Right renal cortex interstitium (tissue), 3 donors: Measurements from ENCODE around the gene CALR3. TPM values are rescaled to one million over a fixed set of nuclear protein-coding genes. Genes with fewer than 3 reads are reported as not detected.
A peak's percentile ranks its signal among the peaks of the same experiment; 100 is the strongest.
"Not testable (repeated sequence)": the region's sequence is repeated elsewhere in the genome, so short reads cannot be mapped to it uniquely, and the experiment has no call there.

Experiments used
- DNase-seq, 3 donors: peaks; one replicate each; pipeline ENCODE4 v3.0.0-alpha.2; 2013; ENCODE audit warnings: low read depth in 3 of 3, low spot score in 2 of 3
- polyA plus RNA-seq, 3 donors: library from polyadenylated mRNA; unstranded; fragments of 120-200 nt; gene quantifications; one replicate each; pipeline ENCODE4 v1.2.1, GENCODE V29; 2013; ENCODE audit not compliant: insufficient read length in 3 of 3

Gene CALR3
- polyA plus RNA-seq, 3 donors = 0.12 TPM; not detected in 2

DNA sequence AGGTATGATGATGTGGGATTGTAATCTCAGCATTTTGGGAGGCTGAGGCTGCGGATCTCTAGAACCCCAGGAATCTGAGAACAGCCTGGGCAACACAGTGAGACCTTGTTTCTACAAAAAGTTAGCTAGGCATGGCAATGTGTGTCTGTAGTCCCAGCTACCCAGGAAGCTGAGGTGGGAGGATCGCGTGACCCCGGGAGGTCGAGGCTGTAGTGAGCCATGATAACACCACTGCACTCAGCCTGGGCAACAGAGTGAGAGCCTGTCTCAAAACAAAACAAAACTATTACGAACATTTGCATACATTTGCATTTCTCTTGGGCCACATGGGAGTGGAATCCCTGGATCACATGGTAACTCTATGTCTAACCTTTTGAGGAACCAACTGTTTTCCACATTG, 1.9 kb upstream of the CALR3 start:
- no peak for DNase-seq

DNA sequence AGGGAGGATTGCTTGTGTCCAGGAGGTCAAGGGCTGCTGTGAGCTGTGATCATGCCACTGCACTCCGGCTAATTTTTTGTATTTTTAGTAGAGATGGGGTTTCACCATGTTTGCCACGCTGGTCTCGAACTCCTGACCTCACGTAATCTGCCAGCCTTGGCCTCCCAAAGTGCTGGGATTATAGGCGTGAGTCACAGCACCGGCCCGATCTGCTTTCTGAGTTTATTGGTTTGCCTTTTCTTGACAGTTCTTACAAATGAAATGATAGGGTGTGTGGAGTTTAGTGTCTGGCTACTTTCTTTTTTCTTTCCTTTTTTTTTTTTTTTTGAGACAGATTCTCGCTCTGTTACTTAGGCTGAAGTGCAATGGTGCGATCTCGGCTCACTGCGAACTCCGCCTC, 1.1 kb upstream of the CALR3 start:
- no peak for DNase-seq

DNA sequence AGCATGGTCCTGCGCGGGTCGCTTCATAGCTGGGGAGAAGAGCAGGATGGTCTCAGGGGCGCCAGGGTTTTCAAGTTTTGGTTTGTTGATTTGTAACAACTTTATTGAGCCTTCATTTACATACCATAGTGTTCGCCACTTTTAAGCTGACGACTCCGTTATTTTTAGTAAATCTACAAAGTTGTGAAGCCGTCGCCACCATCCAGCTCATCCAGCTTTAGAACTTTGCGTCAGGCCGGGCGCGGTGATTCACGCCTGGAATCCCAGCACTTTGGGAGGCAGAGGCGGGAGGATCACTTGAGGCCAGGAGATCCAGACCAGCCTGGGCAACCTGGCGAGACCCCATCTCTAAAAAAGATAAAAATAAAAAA, 631 bp upstream of the CALR3 start:
- peak in 1 of 3 donors; percentile 17 for DNase-seq

DNA sequence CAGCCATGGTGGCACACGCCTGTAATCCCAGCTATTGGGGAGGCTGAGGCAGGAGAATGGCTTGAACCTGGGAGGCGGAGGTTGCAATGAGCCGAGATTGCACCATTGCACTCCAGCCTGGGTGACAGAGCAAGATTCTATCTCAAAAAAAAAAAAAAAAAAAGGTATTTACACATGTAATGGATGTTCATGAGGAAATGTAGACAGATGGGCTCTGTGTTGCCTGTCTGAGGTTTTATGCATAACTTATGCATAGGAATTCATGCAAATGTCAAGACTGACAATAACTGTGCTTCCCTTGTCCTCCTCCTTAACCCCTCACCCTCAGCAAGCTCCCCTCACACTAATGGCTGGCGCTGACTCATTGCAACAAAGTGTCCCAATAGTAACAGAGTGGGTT, 9.5 kb downstream of the CALR3 start:
- DNase-seq = not testable (repeated sequence)

DNA sequence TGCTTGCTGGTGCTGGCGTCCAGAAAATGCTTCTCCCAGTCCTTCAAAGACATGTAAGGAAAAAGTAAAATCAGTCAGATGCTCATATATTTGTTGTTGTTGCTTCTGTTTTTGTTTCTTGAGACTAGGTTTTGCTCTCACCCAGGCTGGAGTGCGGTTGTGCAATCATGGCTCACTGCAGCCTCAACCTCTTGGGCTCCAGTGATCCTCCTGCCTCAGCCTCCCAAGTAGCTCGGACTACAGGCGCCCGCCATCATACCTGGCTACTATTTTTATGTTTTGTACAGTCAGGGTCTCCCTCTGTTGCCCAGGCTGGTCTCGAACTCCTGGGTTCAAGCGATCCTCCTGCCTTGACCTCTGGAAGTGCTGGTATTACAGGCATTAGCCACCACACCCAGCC, 13.2 kb downstream of the CALR3 start:
- DNase-seq = no peak

DNA sequence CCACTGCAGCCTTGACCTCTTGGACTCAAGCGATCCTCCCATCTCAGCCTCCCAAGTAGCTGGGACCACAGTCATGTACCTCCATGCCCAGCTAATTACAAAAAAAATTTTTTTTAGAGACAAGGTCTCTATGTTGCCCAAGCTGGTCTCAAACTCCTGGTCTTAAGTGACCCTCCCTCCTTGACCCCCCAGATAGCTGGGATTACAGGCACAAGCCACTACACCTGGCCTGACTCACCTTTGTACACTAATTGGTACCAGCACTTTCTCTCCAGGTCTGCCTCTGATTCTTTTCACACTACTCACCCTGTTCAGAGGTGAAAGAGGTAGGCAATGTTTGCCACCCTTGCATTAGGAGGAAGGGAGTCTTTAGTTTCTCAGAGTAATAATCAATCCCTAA, 18.7 kb downstream of the CALR3 start:
- no peak for DNase-seq

DNA sequence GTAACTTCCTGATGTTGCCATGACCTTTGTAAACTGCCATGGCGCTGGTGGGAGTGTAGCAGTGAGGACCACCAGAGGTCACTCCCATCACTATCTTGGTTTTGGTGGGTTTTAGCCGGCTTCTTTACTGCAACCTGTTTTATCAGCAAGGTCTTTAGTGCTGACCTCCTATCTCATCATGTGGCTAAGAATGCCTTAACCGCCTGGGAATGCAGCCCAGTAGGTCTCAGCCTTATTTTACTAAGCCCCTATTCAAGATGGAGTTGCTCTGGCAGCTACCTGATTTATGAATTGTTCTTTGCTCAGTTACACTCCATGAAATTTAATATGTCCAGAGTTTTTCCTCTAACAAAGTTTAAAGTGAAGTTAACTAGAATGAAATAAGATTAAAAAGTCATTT, 19.6 kb downstream of the CALR3 start:
- DNase-seq = no peak

DNA sequence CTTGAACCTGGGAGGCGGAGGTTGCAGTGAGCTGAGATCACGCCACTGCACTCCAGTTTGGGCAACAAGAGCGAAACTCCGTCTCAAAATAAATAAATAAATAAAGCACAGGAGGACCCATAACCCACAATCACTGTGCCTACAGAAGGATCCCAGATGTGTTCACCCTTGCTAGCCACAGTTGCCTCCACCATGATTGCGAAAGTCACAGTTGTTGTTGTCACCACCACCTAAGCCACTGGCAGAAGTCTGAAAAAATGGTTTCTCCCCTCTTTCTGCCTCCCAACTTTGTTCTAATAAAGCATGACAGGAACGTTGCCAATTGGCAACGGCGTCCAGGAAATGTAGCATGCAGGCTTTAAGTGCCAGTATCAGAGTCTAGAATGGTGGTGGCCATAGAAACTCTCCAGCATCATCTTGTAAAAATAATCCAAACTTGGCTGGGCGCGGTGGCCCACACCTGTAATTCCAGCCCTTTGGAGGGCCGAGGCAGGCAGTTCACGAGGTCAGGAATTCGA, 22.0 kb downstream of the CALR3 start:
- DNase-seq = no peak

DNA sequence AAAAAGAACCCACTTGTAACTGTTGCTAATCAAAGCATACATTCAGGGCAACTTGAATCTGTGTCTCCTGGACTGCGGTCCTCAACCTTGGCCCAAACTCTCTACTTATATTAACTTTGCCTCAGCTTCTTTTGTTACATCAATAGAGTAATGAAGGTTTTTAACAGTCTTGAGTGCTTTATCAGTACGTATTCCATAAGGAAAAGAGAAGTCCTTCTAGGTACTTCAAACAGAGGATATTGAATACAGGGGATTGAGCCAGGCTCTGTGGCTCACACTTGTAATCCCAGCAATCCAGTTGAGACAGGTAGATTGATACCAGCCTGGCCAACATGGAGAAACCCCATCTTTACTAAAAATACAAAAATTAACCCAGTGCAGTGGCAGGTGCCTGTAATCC, 23.0 kb downstream of the CALR3 start:
- DNase-seq = no peak

DNA sequence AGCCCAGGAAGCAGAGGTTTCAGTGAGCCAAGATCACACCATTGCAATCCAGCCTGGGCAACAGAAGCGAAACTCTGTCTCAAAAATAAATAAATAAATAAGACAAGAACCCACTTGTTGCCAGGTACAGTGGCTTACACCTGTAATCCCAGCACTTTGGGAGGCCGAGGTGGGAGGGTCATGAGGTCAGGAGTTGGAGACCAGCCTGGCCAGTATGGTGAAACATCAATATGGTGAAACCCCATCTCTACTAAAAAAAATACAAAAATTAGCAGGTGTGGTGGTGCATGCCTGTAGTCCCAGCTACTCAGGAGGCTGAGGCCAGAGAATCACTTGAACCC, 23.4 kb downstream of the CALR3 start:
- DNase-seq = not testable (repeated sequence)

DNA sequence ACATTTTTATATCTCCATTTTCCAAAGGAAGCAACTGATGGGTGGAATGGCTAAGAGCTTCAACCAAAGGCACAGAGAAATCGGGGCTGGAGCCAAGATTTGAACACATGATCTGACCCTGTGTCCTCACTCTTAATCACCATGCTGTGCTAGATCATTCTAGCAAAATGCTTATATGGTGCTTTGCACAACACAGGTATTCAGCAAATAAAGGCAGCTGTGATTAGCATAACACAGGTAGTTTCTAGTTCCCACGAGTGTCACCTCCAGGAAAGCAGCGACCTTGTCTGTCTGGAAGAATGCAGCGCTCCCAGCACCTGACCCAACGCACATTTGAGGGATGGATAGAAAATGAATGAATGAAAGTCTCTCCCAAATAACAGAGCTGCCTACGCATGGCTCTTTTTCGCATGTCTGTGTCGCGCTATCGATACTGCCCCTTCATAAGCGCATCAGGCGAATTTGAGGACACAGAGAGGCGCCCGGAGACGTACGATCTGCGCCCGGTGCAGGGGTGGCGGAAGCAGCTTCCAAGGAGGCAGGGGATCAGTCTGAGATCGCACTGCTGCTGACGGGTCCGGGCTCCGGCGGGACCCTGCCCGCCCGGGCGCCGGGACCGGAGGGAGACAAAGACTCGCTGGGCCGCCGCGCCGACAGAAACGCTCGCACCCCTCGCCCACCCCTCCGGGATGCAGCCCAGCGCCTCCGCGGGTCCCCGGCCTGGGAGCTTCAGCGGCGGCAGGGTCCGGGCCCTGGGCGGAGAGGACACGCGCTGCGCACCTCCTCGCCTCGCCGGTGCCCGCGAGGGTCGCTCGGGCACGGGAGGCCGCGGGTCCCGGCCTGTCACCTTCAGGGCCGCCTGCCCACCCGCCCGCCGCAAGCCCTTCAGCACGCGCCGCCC, 24.8 kb downstream of the CALR3 start:
- no peak for DNase-seq

DNA sequence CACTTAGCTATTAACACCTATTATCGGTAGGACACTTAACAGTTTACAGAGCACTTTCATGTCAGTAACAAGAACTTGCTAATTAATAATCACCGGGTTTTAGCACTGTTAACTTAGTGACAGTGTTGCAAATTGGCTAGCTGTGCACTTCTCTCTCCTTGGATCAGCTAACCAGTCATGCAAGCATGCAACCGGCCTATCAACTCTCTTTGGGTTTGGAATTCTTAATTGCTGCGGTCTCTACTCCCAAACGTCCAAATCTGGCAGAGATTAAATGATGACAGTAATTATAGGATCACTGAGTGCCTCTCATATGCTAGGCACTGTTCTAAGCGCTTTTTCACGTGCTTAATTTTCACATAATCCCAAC, 25.4 kb downstream of the CALR3 start:
- no peak for DNase-seq

DNA sequence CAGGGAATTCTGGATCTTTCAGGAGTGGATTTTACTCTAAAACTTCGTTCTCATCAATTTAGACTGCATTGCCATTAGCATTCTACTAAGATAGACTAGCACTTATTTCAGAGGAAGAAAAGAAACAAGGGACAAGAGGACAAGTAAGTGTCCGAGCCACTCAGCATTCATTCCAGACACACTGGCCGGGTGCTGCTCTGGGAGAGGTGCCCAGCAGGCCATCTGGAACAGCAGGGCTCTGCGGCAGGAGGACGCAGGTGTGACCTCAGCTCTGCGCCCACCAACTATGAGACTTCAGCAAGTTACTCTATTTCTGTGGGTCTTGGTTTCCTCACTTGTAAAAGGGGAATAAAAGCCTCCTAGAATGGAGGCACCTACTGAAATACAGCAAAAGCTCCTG, 28.4 kb downstream of the CALR3 start:
- DNase-seq = no peak

DNA sequence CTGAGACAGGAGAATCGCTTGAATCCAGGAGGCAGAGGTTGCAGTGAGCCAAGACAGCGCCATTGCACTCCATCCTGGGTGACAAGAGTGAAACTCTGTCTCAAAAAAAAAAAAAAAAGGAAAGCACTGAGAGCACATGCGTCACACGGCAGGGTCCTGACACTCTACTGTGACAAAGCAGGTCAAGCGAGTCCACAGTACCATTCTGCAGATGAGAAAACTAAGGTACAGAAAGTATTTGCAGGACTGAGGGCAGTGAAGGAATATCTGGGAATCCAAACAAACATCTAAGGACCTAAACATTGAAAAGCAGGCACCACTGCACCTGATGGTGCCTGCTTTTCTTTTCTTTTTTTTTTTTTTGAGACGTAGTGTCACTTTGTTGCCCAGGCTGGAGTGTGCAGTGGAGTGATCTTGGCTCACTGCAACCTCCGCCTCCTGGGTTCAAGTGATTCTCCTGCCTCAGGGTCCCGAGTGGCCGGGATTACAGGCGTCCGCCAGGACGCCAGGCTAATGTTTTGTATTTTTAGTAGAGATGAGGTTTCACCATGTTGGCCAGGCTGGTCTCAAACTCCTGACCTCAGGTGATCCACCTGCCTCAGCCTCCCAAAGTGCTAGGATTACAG, 29.1 kb downstream of the CALR3 start:
- not testable (repeated sequence) for DNase-seq

DNA sequence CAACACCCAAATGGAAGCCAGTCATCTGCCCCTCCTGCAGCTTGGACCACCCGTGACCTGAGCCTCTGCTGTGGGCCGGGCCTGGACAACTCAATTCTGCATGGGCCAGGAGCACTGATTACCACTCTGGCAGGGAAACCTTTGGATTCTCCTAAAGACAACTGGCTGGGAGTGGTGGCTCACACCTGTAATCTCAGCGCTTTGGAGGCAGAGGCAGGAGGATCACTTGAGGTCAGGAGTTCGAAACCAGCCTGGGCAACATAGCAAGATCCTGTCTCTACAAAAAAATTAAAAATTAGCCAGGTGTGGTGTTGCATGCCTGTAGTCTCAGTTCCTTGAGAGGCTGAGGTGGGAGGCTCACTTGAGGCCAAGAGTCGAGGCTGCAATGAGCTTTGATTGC, 30.7 kb downstream of the CALR3 start:
- no peak for DNase-seq

DNA sequence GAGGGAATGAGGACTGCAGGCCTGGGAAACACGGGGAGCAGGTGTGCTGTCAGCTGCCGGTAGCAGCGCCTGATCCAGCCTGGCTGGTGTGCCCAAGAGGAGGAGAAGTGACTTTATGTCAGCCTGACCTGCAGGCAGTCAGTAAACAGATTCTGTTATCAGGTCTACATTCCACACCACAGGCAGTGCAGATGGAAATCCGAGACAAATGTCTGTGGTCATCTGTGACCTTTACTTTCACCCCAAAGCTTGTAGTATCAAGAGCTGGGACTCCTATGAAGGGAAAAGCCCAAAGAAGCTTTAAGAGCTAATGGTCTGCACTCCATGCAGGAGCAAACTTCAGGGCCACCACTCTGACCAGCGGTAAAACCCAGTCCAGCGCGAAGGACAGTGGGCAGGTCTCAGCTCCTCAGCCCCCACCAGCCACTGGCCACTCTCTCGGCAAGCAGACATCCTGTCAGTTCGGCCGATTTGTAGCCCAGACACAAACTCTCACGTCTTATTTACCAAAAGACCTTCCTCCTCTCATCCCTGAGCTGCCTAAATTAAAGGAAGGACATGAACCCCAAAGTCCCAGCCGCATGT, 31.9 kb downstream of the CALR3 start:
- DNase-seq = no peak

DNA sequence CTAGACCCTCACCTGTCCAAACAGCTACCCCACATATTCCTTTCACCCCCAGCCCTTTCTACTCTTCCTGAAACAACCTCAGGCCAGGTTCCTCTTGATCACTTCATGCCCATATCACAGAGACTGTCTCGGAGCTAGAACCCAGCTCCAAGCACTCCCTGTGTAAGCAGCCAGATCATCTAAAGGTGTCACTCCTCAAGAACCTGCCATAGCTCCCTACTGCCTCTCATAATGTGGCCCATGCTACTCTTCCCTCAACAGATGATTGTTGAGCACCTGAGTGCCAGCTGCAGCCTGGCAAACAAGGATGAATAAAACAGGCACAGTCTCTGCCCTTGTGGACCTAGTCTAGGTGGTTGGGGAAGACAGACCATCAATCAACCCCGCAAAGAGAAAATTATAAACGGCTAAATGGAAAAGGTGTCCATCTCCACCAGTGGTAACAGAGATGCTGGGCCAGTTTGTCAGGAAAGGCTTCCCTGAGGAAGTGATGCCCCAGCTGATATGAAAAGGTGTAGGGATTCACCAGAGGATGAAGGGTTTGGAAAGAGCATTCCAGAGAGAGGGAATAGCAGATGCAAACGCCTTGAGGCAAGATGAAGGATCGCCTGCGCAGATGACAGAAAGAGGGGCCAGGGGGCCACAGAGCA, 32.5 kb downstream of the CALR3 start:
- no peak for DNase-seq

DNA sequence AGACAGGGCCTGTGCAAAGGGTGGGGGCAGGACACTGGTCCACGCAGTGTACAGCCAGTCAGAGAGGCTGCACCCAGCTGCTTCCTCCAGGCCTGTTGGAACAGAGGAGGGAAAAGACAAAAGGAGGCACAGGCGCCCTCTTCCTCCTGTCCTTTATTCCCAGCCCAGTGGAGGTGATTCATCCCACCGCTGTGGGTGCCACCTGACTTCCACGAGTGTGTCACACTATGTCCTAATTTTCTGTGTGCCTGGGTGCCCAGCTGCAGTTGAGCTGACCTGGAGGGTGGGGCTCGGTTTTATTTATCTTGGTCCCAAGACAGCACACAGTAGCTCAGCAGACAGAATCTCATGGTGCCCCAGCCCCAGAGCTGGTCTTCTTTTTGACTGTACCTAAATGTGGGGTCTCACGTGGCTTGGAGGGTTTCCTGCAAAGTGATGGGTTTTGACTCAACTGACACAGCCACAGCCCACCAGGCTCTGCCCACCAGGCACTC, 33.2 kb downstream of the CALR3 start:
- DNase-seq = no peak

DNA sequence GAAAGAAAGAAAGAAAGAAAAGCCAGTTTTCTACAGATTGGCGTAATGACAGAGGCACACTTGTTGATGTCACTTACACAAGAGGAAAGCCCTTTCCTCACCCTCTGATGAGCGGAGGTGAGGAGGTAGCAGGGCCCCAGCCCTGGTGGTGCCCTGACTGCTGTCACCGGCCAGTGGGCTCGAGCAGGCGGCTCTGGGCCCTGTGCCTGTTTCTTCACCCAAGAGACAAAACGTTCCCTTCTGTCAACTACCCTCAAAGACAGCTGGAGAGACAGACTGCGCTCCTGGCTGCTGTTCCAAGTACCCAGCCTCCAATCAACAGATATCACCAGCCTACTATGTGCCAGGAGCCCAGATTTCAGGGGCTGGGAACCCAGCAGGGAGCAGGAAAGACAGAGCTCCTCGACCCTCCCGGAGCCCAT, 34.3 kb downstream of the CALR3 start:
- DNase-seq = no peak

DNA sequence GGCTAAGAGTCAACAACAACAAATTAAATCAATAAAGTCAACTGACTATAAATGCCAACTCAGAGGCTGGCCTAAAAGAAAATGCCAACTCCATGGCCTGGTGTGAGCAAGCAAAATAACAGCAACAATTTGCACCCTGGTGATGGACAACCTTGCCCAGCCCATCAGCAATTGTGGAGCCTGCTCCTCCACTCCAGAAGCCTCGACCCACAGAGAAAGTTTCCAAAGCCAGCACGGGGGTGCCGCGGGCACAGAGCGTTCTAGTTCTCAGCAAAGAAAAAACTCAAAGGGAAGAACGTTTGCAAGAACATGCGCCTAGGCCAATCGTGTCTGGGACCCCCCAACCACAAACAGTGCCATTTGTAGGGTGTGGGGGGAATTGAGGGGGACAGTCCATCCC, 35.5 kb downstream of the CALR3 start:
- no peak for DNase-seq

DNA sequence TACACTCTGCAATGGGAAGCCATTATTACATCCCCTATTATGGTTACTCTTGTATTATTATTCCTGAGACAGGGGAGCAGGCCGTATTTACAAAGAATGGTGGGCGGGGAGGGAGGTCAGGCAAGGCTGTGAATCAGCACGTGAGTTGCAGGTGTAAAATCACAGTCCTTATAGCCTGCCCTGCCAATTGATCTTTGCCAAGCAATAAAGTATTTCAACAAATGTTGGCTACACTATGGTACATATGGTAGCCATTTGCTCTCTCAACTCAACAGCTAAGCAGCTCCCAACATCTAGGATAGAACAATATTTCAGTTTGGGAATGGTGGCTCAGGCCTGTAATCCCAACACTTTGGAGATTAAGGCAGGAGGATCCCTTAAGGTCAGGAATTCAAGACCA, 36.3 kb downstream of the CALR3 start:
- DNase-seq = no peak
